KOPT-K1 (cell line): ENCODE data around the gene RIT2.

Experiments used
- H3K27ac ChIP-seq: fragments of 200-600 bp; sonication (generic); 2 replicates; pipeline ENCODE4 v1.5.1; 2016; ENCODE audit warnings: antibody characterized with exemption, mild to moderate bottlenecking, low read depth, low read length; ENCODE audit not compliant: poor library complexity, severe bottlenecking
- H3K36me3 ChIP-seq: fragments of 200-600 bp; sonication (generic); 2 replicates; pipeline ENCODE4 v1.5.1; 2017; ENCODE audit warnings: antibody characterized with exemption, mild to moderate bottlenecking, low read length, moderate library complexity; ENCODE audit not compliant: insufficient read depth
- H3K9me3 ChIP-seq: fragments of 200-600 bp; sonication (generic); 2 replicates; pipeline ENCODE4 v1.5.1; 2017; ENCODE audit warnings: antibody characterized with exemption, low read length, mild to moderate bottlenecking; ENCODE audit not compliant: insufficient read depth, poor library complexity, severe bottlenecking

The RIT2 gene

DNA sequence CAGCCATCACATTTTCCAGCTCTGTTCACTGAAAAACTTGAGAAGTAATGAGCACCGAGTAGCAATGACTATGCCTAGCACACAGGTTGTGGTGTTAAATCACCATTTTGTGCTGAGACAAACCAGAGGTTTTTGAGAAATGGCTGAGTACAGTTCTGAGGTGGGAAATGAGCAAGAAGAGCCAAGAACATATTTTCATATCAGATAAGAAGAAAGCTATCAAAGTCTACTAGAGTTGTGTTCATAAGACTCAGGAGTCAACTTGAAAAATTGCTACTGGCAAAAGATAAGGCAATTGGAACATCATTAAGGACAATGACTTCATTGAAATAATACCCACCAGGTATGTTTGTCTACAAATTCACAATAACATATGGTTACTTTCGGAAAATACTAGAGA lies 108.1 kb downstream of the RIT2 start:
- Histone ChIP-seq H3K27ac (no peak overlapping the region), H3K36me3 (no peaks in the 10 kb centered on the region), H3K9me3 (no peaks in the 10 kb centered on the region)

GRCh38 chr18:43004421-43004820 lies 111.1 kb downstream of the RIT2 start:
- no peak overlapping the region for H3K27ac ChIP-seq
- H3K9me3 ChIP-seq: no peaks in the 10 kb centered on the region
- H3K36me3 ChIP-seq: no peaks in the 10 kb centered on the region

DNA sequence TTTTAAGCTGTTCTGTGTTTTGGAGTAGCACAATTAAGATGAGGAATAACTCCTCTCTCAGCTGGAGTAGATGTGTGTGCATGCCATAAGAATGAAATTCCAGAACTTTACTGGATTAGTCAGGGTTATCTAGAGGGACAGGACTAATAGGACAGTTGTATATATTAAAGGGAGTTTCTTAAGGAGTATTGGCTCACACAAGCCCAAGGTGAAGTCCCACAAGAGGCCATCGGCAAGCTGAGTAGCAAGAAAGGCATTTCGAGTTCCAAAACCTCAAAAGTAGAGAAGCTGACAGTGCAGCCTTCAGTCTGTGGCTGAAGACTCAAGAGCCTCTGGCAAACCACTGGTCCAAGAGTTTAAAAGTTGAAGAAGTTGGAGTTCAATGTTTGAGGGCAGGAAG lies 113.7 kb downstream of the RIT2 start:
- Histone ChIP-seq H3K9me3 (no peaks in the 10 kb centered on the region), H3K36me3 (no peaks in the 10 kb centered on the region), H3K27ac (no peak overlapping the region)

- H3K36me3 ChIP-seq: no peaks in the 10 kb centered on the region
- H3K27ac ChIP-seq: no peak overlapping the region
- H3K9me3 ChIP-seq: no peaks in the 10 kb centered on the region
These were observed 118.7 kb downstream of the RIT2 start for GRCh38 chr18:42996824-42997223.

GRCh38 chr18:42980426-42980825 lies 135.1 kb downstream of the RIT2 start:
- Histone ChIP-seq H3K9me3 (no peaks in the 10 kb centered on the region), H3K36me3 (no peaks in the 10 kb centered on the region), H3K27ac (no peak overlapping the region)

- Histone ChIP-seq H3K27ac (no peak overlapping the region), H3K9me3 (no peaks in the 10 kb centered on the region), H3K36me3 (no peaks in the 10 kb centered on the region)
These were observed 137.4 kb downstream of the RIT2 start for GRCh38 chr18:42977982-42978637.

- Histone ChIP-seq H3K9me3 (no peaks in the 10 kb centered on the region), H3K27ac (no peak overlapping the region), H3K36me3 (no peaks in the 10 kb centered on the region)
These were observed 138.5 kb downstream of the RIT2 start for GRCh38 chr18:42976869-42977590.

DNA sequence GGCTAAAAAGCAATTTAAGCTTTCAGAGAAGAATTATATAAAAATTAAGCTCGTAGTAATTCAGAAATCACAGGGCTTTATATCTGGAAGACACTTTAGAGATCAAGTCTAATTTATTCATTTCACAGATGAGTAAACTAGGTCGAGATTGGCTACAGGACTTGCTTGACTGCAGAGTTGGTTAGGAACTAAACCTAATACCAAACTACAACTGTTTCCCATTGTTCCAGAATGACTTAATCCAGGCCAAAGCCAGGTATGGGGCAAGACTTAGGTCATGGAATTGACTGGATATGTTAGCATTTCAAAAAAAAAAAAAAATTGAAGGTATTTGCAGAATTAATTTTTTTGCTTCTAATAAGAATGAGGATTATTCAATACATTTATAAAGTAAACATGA lies 146.1 kb downstream of the RIT2 start:
- H3K27ac ChIP-seq: no peak overlapping the region
- no peaks in the 10 kb centered on the region for H3K9me3 ChIP-seq
- H3K36me3 ChIP-seq: no peaks in the 10 kb centered on the region

- no peak overlapping the region for H3K27ac ChIP-seq
- H3K9me3 ChIP-seq: no peaks in the 10 kb centered on the region
These were observed 154.2 kb downstream of the RIT2 start for GRCh38 chr18:42961298-42961697.

DNA sequence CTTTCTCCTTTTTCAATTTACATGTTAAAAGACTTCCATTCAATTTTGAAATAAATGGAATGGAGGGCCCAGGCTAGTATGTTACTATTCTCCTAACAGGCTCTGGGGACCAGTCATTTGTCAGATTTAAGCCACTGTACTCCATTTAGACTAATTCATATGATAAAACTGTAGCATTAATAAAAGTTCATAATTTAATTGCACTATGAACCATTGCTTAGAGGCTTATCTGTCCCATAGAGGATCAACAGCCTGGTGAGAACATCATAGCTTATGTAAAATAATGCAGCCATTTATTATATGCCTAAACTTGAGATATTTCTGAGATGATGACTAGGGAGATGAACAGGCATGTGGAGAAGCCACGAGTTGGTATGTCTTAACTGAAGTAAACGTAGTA lies 156.0 kb downstream of the RIT2 start:
- Histone ChIP-seq H3K36me3 (no peaks in the 10 kb centered on the region), H3K27ac (no peak overlapping the region), H3K9me3 (no peaks in the 10 kb centered on the region)

More at GRCh38 chr18:42961298-42961697, 154.2 kb downstream of the RIT2 start:
- no peaks in the 10 kb centered on the region for H3K36me3 ChIP-seq

- no peak overlapping the region for H3K27ac ChIP-seq
- no peaks in the 10 kb centered on the region for H3K9me3 ChIP-seq
- H3K36me3 ChIP-seq: no peaks in the 10 kb centered on the region
These were observed 157.1 kb downstream of the RIT2 start for GRCh38 chr18:42958353-42958752.

DNA sequence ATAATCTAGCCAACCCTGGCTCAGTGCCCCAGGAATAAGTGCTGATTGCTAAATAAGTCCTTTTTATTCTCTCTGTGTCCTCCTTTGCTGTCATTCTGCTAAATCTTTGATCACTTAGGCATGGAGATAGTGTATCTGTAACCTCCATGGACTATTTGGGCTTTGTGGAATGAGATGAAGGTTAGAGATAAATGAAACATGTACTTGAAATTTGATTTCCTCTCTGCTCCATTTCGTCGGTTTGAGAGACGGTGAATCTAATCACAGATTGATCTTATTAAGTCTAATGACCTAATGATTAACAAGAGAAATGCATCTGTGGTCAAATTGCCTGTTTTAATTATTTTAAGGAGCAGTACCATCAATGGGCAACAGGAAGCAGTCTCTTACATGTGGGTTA lies 159.2 kb downstream of the RIT2 start:
- no peak overlapping the region for H3K27ac ChIP-seq
- no peaks in the 10 kb centered on the region for H3K9me3 ChIP-seq

DNA sequence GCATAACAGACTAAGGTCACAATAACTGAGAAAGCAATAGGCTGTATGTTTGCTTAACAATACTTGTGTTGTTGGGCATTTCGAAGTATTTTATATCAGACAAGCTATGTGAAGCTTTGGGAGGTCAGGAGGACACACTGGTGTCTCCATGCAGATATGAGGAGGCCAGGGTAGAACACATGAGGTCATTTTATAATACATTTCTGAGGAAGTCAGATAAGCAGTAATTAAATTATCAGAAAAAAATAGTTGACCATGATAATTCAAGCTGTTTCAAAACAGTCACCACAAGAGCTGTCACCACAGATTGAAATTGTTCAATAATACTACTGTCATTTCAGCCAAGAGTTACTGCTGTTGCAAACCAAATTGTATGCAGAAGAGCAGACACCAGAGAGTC lies 160.6 kb downstream of the RIT2 start:
- Histone ChIP-seq H3K27ac (no peak overlapping the region), H3K9me3 (no peaks in the 10 kb centered on the region), H3K36me3 (no peaks in the 10 kb centered on the region)

More for the DNA sequence above, 159.2 kb downstream of the RIT2 start:
- no peaks in the 10 kb centered on the region for H3K36me3 ChIP-seq

- Histone ChIP-seq H3K9me3 (no peaks in the 10 kb centered on the region), H3K27ac (no peak overlapping the region), H3K36me3 (no peaks in the 10 kb centered on the region)
These were observed 162.2 kb downstream of the RIT2 start for GRCh38 chr18:42953306-42953705.

DNA sequence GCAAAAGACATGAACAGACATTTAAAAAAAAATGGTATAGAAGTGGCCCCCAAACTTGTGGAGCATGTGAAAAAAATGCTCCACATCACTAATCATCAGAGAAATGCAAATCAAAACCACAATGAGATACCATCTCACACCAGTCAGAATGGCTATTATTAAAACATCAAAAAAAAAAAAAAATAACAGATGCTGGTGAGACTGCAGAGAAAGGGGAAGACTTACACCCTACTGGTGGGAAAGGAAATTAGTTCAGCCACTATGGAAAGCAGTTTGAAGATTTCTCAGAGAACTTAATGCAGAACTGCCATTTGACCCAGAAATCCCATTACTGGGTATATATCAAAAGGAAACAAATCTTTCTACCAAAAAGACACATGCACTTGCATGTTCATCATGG lies 164.8 kb downstream of the RIT2 start:
- Histone ChIP-seq H3K9me3 (no peaks in the 10 kb centered on the region), H3K36me3 (no peaks in the 10 kb centered on the region), H3K27ac (no peak overlapping the region)

- Histone ChIP-seq H3K27ac (no peak overlapping the region), H3K9me3 (no peaks in the 10 kb centered on the region), H3K36me3 (no peaks in the 10 kb centered on the region)
These were observed 166.7 kb downstream of the RIT2 start for GRCh38 chr18:42948831-42949230.
